A549 (cell line): ENCODE measurements around the gene CACNA1C. TPM values are rescaled to one million over a fixed set of nuclear protein-coding genes. Genes with fewer than 3 reads are reported as not detected.

Source experiments
- ATAC-seq, 2 experiments: fragments of 200-7000 bp in 1 of 2; fragments of >200 bp in 1 of 2; cut with Nextera tagmentation in 1 of 2; cut with Tn5 transposase in 1 of 2; 3 replicates each; pipeline versions ENCODE4 v1.8.0 to v1.9.1; 2018 to 2020; ENCODE audit warnings: mild to moderate bottlenecking in 1 of 2, moderate library complexity in 1 of 2
- CTCF ChIA-PET: fragments of 300-600 bp; sonication (Branson Sonifier 250); formaldehyde crosslinking; extraction: SDS; loops from one replicate; lab custom pipeline; 2021; ENCODE audit warnings: antibody characterized with exemption, inconsistent platforms; lab: Yijun Ruan, JAX
- POLR2A ChIA-PET: fragments of 350-600 bp; formaldehyde crosslinking; extraction: SDS; loops from one replicate; lab custom pipeline; 2021; ENCODE audit warnings: antibody characterized with exemption, inconsistent platforms; lab: Yijun Ruan, JAX
- DNase-seq, 2 experiments: peaks; one replicate each; pipeline versions ENCODE4 v3.0.0 to v3.0.0-alpha.2; 2011 to 2016; ENCODE audit warnings: low read depth in 1 of 2, low spot score in 1 of 2
- FAIRE-seq: peaks from 2 replicates; lab custom pipeline; 2011; peaks lifted over from hg19 to GRCh38; lab: Jason Lieb, UNC
- H3K27ac ChIP-seq, 2 experiments: fragments of >200 bp; sonication (Bioruptor Twin); formaldehyde crosslinking; 3 replicates each; pipeline ENCODE4 v1.5.1; 2016 to 2017
- H3K4me1 ChIP-seq: fragments of >200 bp; sonication (Bioruptor Twin); formaldehyde crosslinking; 3 replicates; pipeline ENCODE4 v1.6.1; 2016
- H3K4me2 ChIP-seq: fragments of >200 bp; sonication (Bioruptor Twin); formaldehyde crosslinking; 3 replicates; pipeline ENCODE4 v1.6.1; 2016
- H3K4me3 ChIP-seq: fragments of >200 bp; sonication (Bioruptor Twin); formaldehyde crosslinking; 3 replicates; pipeline ENCODE4 v1.5.1; 2016
- H3K9me3 ChIP-seq: fragments of >200 bp; sonication (Bioruptor Twin); formaldehyde crosslinking; 3 replicates; pipeline ENCODE4 v1.6.1; 2016
- BCL3 ChIP-seq: fragments of >200 bp; sonication (Bioruptor Twin); formaldehyde crosslinking; IDR thresholded peaks from 3 replicates; pipeline ENCODE4 v1.6.1; 2016
- BHLHE40 ChIP-seq: IDR thresholded peaks from 2 replicates; pipeline ENCODE4 v1.6.1; 2012; ENCODE audit warnings: low read depth, low read length, inconsistent platforms
- CBX8 ChIP-seq: fragments of 200-600 bp; sonication (generic); IDR thresholded peaks from 2 replicates; pipeline ENCODE4 v1.6.1; 2016
- EHF ChIP-seq: fragments of 250-450 bp; sonication (Bioruptor Pico); IDR thresholded peaks from 2 replicates; pipeline ENCODE4 v1.5.0; 2020; ENCODE audit warnings: mild to moderate bottlenecking
- FOSL2 ChIP-seq, 2 experiments: fragments of 450-650 bp in 1 of 2; fragments of >200 bp in 1 of 2; sonication (Bioruptor Twin) in 1 of 2; formaldehyde crosslinking; IDR thresholded peaks; 2 replicates each; pipeline versions ENCODE4 v1.5.0 to v1.6.1; 2016 to 2020; ENCODE audit warnings: mild to moderate bottlenecking in 1 of 2, moderate library complexity in 1 of 2
- FOXS1 ChIP-seq: fragments of 250-450 bp; sonication (Bioruptor Pico); IDR thresholded peaks from 2 replicates; pipeline ENCODE4 v1.5.0; 2020; ENCODE audit warnings: mild to moderate bottlenecking, moderate library complexity
- GATA3 ChIP-seq: IDR thresholded peaks from 2 replicates; pipeline ENCODE4 v1.6.1; 2012; ENCODE audit warnings: borderline replicate concordance
- HEYL ChIP-seq: fragments of 250-450 bp; sonication (Bioruptor Pico); IDR thresholded peaks from 2 replicates; pipeline ENCODE4 v1.8.0; 2021; ENCODE audit warnings: mild to moderate bottlenecking, moderate library complexity
- HMGXB4 ChIP-seq: fragments of 250-450 bp; sonication (Bioruptor Pico); IDR thresholded peaks from 2 replicates; pipeline ENCODE4 v1.5.0; 2021; ENCODE audit warnings: mild to moderate bottlenecking, moderate library complexity, borderline replicate concordance
- HOXB13 ChIP-seq: fragments of 250-450 bp; sonication (Bioruptor Pico); IDR thresholded peaks from 2 replicates; pipeline ENCODE4 v1.5.0; 2020; ENCODE audit warnings: low read depth, mild to moderate bottlenecking, moderate library complexity
- HOXB5 ChIP-seq: fragments of 250-450 bp; sonication (Bioruptor Pico); IDR thresholded peaks from 2 replicates; pipeline ENCODE4 v1.5.0; 2020; ENCODE audit warnings: mild to moderate bottlenecking, moderate library complexity
- MAZ ChIP-seq: fragments of 150-350 bp; IDR thresholded peaks from 2 replicates; pipeline ENCODE4 v1.6.1; 2014; ENCODE audit warnings: antibody characterized with exemption, low read depth, low read length, borderline replicate concordance
- MYC ChIP-seq: IDR thresholded peaks from 2 replicates; pipeline ENCODE4 v1.6.1; 2012; ENCODE audit warnings: mild to moderate bottlenecking, inconsistent platforms, low read length, improper control_type of control experiment, borderline replicate concordance
- RAD21 ChIP-seq, 2 experiments: fragments of >200 bp in 1 of 2; sonication (Bioruptor Twin) in 1 of 2; formaldehyde crosslinking in 1 of 2; IDR thresholded peaks in 1 of 2; conservative IDR thresholded peaks in 1 of 2; 2 replicates in 1 of 2; 3 replicates in 1 of 2; pipeline ENCODE4 v1.6.1; 2012 to 2018; ENCODE audit warnings: inconsistent platforms in 1 of 2
- SMC3 ChIP-seq: fragments of >200 bp; sonication (Bioruptor Twin); formaldehyde crosslinking; IDR thresholded peaks from 3 replicates; pipeline ENCODE4 v1.6.1; 2018; ENCODE audit warnings: inconsistent platforms
- SREBF2 ChIP-seq: fragments of 450-650 bp; IDR thresholded peaks from 2 replicates; pipeline ENCODE4 v1.6.1; 2014; ENCODE audit warnings: mild to moderate bottlenecking, moderate library complexity
- USF2 ChIP-seq: fragments of 450-650 bp; IDR thresholded peaks from 2 replicates; pipeline ENCODE4 v1.6.1; 2014; ENCODE audit warnings: antibody characterized with exemption
- ZC3H11A ChIP-seq: fragments of 450-650 bp; IDR thresholded peaks from 2 replicates; pipeline ENCODE4 v1.6.1; 2014; ENCODE audit warnings: antibody characterized with exemption, mild to moderate bottlenecking
- ZFP36 ChIP-seq: fragments of 450-650 bp; IDR thresholded peaks from 2 replicates; pipeline ENCODE4 v1.6.1; 2014; ENCODE audit warnings: borderline replicate concordance; ENCODE audit not compliant: partially characterized antibody
- whole genome bisulfite sequencing: methylation state at CpG from one replicate; pipeline ENCODE4 v1.1.6; 2017; ENCODE audit errors: missing lambda C conversion rate; 5-methylcytosine and 5-hydroxymethylcytosine counted together
- polyA plus RNA-seq, 4 experiments: library from polyadenylated mRNA; depleted of rRNA in 3 of 4; stranded (reverse); fragments of >200 nt; fragmentation: RNase III in 1 of 4; extraction: RNeasy Plus Mini Kit Qiagen cat#74134 plus additional on column Dnase treatment in 1 of 4; gene quantifications; 2 replicates in 3 of 4; 3 replicates in 1 of 4; pipeline ENCODE4 v1.2.3, GENCODE V29; 2011 to 2017
- TF ChIP-seq, protein P1 (sequence below): fragments of >200 bp; sonication (Bioruptor Twin); formaldehyde crosslinking; IDR thresholded peaks from 3 replicates; pipeline ENCODE4 v1.5.1; 2016
- TF ChIP-seq, protein P2 (sequence below): IDR thresholded peaks from 2 replicates; pipeline ENCODE4 v1.6.1; 2012; ENCODE audit warnings: low read depth, borderline replicate concordance

The CACNA1C gene
- polyA plus RNA-seq, 2 of the 4 experiments (the other 2 are of a cell fraction), result not detected

- ATAC-seq (no peak), DNase-seq (no peak), FAIRE-seq (no peak)
- Histone ChIP-seq H3K9me3 (no peaks in the 10 kb centered on the region), H3K4me3 (no peak overlapping the region), H3K4me1 (no peaks in the 10 kb centered on the region), H3K4me2 (no peak overlapping the region), H3K27ac (no peak overlapping the region)
- TF ChIP-seq, protein P1, sequence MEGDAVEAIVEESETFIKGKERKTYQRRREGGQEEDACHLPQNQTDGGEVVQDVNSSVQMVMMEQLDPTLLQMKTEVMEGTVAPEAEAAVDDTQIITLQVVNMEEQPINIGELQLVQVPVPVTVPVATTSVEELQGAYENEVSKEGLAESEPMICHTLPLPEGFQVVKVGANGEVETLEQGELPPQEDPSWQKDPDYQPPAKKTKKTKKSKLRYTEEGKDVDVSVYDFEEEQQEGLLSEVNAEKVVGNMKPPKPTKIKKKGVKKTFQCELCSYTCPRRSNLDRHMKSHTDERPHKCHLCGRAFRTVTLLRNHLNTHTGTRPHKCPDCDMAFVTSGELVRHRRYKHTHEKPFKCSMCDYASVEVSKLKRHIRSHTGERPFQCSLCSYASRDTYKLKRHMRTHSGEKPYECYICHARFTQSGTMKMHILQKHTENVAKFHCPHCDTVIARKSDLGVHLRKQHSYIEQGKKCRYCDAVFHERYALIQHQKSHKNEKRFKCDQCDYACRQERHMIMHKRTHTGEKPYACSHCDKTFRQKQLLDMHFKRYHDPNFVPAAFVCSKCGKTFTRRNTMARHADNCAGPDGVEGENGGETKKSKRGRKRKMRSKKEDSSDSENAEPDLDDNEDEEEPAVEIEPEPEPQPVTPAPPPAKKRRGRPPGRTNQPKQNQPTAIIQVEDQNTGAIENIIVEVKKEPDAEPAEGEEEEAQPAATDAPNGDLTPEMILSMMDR, result no peak
- TF ChIP-seq HOXB5 (CRISPR knock-in tag), result no peak
- TF ChIP-seq USF2, result no peak
- ChIA-PET CTCF (no interaction called here), POLR2A (no interaction called here)
- 16% methylated on average over 4 of the region's 4 CpGs for WGBS
These were observed 141.8 kb downstream of the CACNA1C start for GRCh38 chr12:2194571-2194970.

GRCh38 chr12:2195085-2195484 lies 142.3 kb downstream of the CACNA1C start:
- CTCF ChIA-PET, result no interaction called here
- DNase-seq (no peak), FAIRE-seq (no peak), ATAC-seq (no peak)
- Histone ChIP-seq H3K9me3 (no peaks in the 10 kb centered on the region), H3K27ac (no peak overlapping the region), H3K4me2 (no peak overlapping the region), H3K4me3 (no peak overlapping the region), H3K4me1 (no peaks in the 10 kb centered on the region)
- WGBS, result 20% methylated on average over 4 of the region's 5 CpGs
- POLR2A ChIA-PET, result no interaction called here
- TF ChIP-seq FOSL2 (IDR thresholded peaks at IDR 0.05) (no peak), FOSL2 (CRISPR knock-in tag; IDR thresholded peaks at IDR 0.05) (no peak), ZFP36 (no peak), RAD21 (conservative IDR thresholded peaks at IDR 0.05 in 1 of 2, IDR thresholded peaks at IDR 0.05 in 1 of 2) (no peak), BHLHE40 (no peak), SREBF2 (no peak), CBX8 (no peak), HEYL (no peak)

DNA sequence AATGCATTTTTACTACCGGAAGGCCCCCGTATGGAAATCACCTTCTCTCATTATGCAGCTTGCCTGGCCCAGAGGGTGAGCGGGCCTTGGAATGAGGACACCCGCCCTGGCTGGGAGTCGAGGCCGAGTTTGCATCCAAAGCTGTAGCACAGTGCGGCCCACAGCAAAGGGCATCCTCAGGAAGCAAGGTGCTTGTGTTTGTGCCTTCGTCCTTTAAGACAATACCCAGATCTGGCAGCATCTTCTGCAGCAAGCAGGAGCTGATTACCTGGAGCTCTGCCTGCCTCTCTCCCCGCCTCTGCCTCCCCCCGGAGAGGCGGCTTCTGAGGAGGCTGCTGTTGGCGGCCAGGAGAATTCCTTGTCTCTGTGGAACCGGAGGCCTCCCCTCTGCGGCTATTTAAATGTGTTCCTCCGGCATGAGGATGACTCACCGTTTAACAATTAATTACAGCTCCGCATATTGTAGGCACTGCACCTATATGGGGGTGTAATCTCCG lies 145.3 kb downstream of the CACNA1C start:
- no peak overlapping the region for H3K4me2 ChIP-seq
- ATAC-seq, result no peak
- no peak overlapping the region for H3K27ac ChIP-seq
- no peak overlapping the region for H3K4me3 ChIP-seq
- TF ChIP-seq EHF, result no peak
- no peak for TF ChIP-seq ZC3H11A
- no peak for TF ChIP-seq GATA3
- TF ChIP-seq, protein P2, sequence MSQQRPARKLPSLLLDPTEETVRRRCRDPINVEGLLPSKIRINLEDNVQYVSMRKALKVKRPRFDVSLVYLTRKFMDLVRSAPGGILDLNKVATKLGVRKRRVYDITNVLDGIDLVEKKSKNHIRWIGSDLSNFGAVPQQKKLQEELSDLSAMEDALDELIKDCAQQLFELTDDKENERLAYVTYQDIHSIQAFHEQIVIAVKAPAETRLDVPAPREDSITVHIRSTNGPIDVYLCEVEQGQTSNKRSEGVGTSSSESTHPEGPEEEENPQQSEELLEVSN, result no peak
- no peak for TF ChIP-seq MAZ
- TF ChIP-seq FOXS1, result no peak
- TF ChIP-seq SMC3, result no peak
- no peak for TF ChIP-seq HOXB13 (CRISPR knock-in tag)
- TF ChIP-seq MYC, result no peak
- no peak for TF ChIP-seq HMGXB4
- no peak for TF ChIP-seq BCL3
- TF ChIP-seq, all 56 proteins: peak for 0
- Histone ChIP-seq H3K4me1 (no peaks in the 10 kb centered on the region), H3K9me3 (no peaks in the 10 kb centered on the region)
- CTCF ChIA-PET, result interaction anchor here (0.5 kb wide), 1 partner anchor 89 kb away, joined by 4 read pairs; no protein-coding TSS in a partner anchor
- FAIRE-seq (no peak), DNase-seq (no peak)
- POLR2A ChIA-PET, result no interaction called here
- 43% methylated on average over 18 of the region's 18 CpGs for WGBS
